Pulmonary artery endothelial cell (primary cell): ENCODE results near the gene RASSF7. TPM values are rescaled to one million over a fixed set of nuclear protein-coding genes. Genes with fewer than 3 reads are reported as not detected.

ENCODE experiments used
- DNase-seq: peaks from one replicate; pipeline ENCODE4 v3.0.0-alpha.2; 2011; ENCODE audit warnings: low read depth, low spot score
- total RNA-seq: library from RNA; depleted of rRNA; stranded (reverse); fragments of >200 nt; gene quantifications from 2 replicates; pipeline ENCODE4 v1.2.3, GENCODE V29; 2014

The RASSF7 gene
- total RNA-seq, 1 donor from 2014 or later = 14.4 TPM

- DNase-seq = no peak
These were observed 27.7 kb upstream of the RASSF7 start for GRCh38 chr11:532986-533585.

GRCh38 chr11:533586-534395, 27.0 kb upstream of the RASSF7 start:
- no peak for DNase-seq

- no peak for DNase-seq
These were observed 26.2 kb upstream of the RASSF7 start for GRCh38 chr11:534396-535209.

- DNase-seq = no peak
These were observed 25.6 kb upstream of the RASSF7 start for GRCh38 chr11:535210-535518.

GRCh38 chr11:535519-536454, 25.0 kb upstream of the RASSF7 start, which contains the start of gene HRAS:
Gene HRAS, minus strand, starts transcription at chr11:535576.
- peak; percentile 80 for DNase-seq

GRCh38 chr11:536841-537621, 23.7 kb upstream of the RASSF7 start, which contains the start of gene LRRC56:
Gene LRRC56, plus strand, starts transcription at chr11:537527. Its CDS starts 3,158 bp downstream, at chr11:540685.
- DNase-seq = no peak

GRCh38 chr11:537622-538430, 22.9 kb upstream of the RASSF7 start:
- no peak for DNase-seq

GRCh38 chr11:538431-539051, 22.2 kb upstream of the RASSF7 start:
- DNase-seq = no peak

GRCh38 chr11:539971-540481, 20.7 kb upstream of the RASSF7 start:
- DNase-seq = no peak

- no peak for DNase-seq
These were observed 20.0 kb upstream of the RASSF7 start for GRCh38 chr11:540583-541432.

GRCh38 chr11:541433-541885, 19.3 kb upstream of the RASSF7 start:
- DNase-seq = no peak

GRCh38 chr11:544817-545166, 16.0 kb upstream of the RASSF7 start:
- no peak for DNase-seq

GRCh38 chr11:545171-545570, 15.6 kb upstream of the RASSF7 start:
- no peak for DNase-seq

GRCh38 chr11:548700-549603, 11.8 kb upstream of the RASSF7 start:
- no peak for DNase-seq

- DNase-seq = no peak
These were observed 10.6 kb upstream of the RASSF7 start for GRCh38 chr11:550021-550745.

GRCh38 chr11:550746-551085, 10.1 kb upstream of the RASSF7 start:
- DNase-seq = no peak
